ENCODE measurements around the gene LYPD1.

Gene LYPD1

GRCh38 chr2:132632000-132632649, 37.9 kb downstream of the LYPD1 start:
- DNase-seq (ENCODE audit: low spot score): no peak

GRCh38 chr2:132627536-132627935, 42.5 kb downstream of the LYPD1 start:
- no peak for DNase-seq (ENCODE audit: low spot score)

GRCh38 chr2:132623096-132623839, 46.7 kb downstream of the LYPD1 start:
- DNase-seq (ENCODE audit: low spot score): no peak

- DNase-seq (ENCODE audit: low spot score): no peak
Measured at GRCh38 chr2:132621131-132621875, 48.7 kb downstream of the LYPD1 start.

GRCh38 chr2:132620115-132620514, 49.9 kb downstream of the LYPD1 start:
- no peak for DNase-seq (ENCODE audit: low spot score)

GRCh38 chr2:132618734-132619133, 51.3 kb downstream of the LYPD1 start:
- DNase-seq (ENCODE audit: low spot score): no peak

- no peak for DNase-seq (ENCODE audit: low spot score)
Measured at GRCh38 chr2:132617989-132618388, 52.0 kb downstream of the LYPD1 start.

- no peak for DNase-seq (ENCODE audit: low spot score)
Measured at GRCh38 chr2:132615329-132616085, 54.5 kb downstream of the LYPD1 start.

- no peak for DNase-seq (ENCODE audit: low spot score)
Measured at GRCh38 chr2:132611719-132612118, 58.3 kb downstream of the LYPD1 start.

GRCh38 chr2:132609101-132609890, 60.7 kb downstream of the LYPD1 start:
- DNase-seq (ENCODE audit: low spot score): no peak

- DNase-seq (ENCODE audit: low spot score): no peak
Measured at GRCh38 chr2:132608311-132608710, 61.7 kb downstream of the LYPD1 start.

- no peak for DNase-seq (ENCODE audit: low spot score)
Measured at GRCh38 chr2:132607426-132608090, 62.4 kb downstream of the LYPD1 start.

GRCh38 chr2:132606649-132607048, 63.4 kb downstream of the LYPD1 start:
- DNase-seq (ENCODE audit: low spot score): no peak

GRCh38 chr2:132605236-132606180, 64.5 kb downstream of the LYPD1 start:
- DNase-seq (ENCODE audit: low spot score): no peak

- DNase-seq (ENCODE audit: low spot score): no peak
Measured at GRCh38 chr2:132604561-132604960, 65.4 kb downstream of the LYPD1 start.

- DNase-seq (ENCODE audit: low spot score): no peak
Measured at GRCh38 chr2:132599556-132599955, 70.4 kb downstream of the LYPD1 start.

GRCh38 chr2:132598536-132598935, 71.5 kb downstream of the LYPD1 start:
- DNase-seq (ENCODE audit: low spot score): no peak

GRCh38 chr2:132597831-132598230, 72.2 kb downstream of the LYPD1 start:
- no peak for DNase-seq (ENCODE audit: low spot score)

- no peak for DNase-seq (ENCODE audit: low spot score)
Measured at GRCh38 chr2:132597166-132597565, 72.8 kb downstream of the LYPD1 start.

- DNase-seq (ENCODE audit: low spot score): no peak
Measured at GRCh38 chr2:132595693-132596092, 74.3 kb downstream of the LYPD1 start.
